C4-2B (cell line): ENCODE results near the gene SLC16A13.
A peak's percentile ranks its signal among the peaks of the same experiment; 100 is the strongest.

Experiments used
- H3K27ac ChIP-seq: fragments of 450-650 bp; 2 replicates; pipeline ENCODE4 v1.5.1; 2017
- ZFX ChIP-seq: fragments of 450-650 bp; IDR thresholded peaks from 2 replicates; pipeline ENCODE4 v1.6.1; 2017
- TF ChIP-seq, protein P1 (sequence below): fragments of 450-650 bp; conservative IDR thresholded peaks from 2 replicates; pipeline ENCODE4 v1.5.1; 2017; ENCODE audit warnings: mild to moderate bottlenecking

Gene SLC16A13

DNA sequence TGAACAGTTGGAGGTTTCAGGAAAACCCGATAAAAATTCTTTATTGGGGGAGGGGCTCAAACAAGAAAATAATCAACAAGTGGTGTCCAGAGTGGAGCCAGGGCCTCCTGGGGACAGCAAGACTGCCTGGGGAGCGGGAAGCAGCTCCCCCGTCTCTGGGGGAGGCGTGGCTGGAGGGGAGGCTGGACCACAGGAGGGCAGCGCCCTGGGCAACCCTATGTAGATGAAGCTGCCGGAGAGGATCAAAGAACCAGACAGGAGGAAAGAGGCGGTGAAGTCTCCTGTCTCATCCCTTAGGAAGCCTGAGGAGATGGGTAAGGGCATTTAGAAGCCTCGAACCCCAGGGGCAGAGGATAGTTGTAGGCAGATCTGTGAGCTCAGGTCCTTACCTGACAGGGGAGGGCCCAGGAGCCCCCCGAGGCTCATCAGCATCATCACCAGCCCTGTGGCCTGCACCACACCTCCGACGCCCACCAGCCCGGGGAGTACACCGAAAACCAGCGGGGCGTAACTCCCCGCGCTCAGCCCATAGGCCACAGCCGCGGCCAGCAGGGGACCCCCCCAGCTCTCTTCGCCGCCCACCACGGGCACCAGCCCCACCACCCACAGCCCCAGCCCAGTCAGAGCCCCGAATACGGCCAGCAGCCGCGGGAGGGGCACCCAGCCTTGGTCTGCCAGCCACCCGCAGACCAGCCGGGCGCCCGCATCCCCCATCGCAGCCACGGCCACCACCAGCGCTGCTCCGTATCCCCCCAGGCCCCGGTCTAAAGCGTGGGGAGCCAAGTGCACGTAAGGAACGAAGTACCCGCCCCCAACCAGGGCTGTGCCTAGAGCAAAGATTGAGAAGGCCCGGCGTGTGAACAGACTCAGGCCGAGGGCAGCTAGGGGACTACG, 6.0 kb downstream of the SLC16A13 start:
- no peak overlapping the region for H3K27ac ChIP-seq
- TF ChIP-seq, protein P1, sequence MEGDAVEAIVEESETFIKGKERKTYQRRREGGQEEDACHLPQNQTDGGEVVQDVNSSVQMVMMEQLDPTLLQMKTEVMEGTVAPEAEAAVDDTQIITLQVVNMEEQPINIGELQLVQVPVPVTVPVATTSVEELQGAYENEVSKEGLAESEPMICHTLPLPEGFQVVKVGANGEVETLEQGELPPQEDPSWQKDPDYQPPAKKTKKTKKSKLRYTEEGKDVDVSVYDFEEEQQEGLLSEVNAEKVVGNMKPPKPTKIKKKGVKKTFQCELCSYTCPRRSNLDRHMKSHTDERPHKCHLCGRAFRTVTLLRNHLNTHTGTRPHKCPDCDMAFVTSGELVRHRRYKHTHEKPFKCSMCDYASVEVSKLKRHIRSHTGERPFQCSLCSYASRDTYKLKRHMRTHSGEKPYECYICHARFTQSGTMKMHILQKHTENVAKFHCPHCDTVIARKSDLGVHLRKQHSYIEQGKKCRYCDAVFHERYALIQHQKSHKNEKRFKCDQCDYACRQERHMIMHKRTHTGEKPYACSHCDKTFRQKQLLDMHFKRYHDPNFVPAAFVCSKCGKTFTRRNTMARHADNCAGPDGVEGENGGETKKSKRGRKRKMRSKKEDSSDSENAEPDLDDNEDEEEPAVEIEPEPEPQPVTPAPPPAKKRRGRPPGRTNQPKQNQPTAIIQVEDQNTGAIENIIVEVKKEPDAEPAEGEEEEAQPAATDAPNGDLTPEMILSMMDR: no peak
- no peak for TF ChIP-seq ZFX

DNA sequence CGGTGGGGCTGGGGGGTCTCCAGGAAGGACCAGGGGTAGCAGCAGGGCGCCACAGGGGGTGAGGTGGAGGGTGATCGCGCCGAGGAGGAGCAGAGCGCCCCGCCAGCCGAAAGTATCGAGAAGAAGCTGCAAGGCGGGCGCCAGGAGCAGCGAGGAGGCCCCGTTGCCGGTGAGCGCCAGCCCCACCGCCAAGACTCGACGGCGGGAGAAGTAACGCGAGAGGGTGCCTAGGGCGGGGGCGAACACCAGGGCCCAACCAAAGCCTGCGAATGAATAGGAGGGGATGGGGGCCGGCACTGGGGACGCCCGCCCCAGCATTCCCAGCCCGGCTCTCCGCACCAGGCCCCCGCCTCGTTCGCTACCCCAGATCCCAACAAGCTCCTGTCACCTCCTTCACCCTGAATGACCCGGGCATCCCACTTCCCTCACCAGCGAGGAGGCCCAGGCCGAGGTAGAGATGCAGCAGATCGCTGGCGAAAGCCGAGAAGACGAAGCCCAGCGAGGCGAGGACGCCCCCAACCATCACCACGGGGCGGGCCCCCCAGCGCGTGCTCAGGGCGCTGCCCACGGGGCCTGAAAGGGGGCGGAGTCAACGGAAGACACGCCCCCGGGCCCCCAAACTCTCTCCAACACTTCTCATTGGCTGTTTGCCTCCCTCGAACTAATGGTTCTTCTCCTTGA, 6.8 kb downstream of the SLC16A13 start:
- TF ChIP-seq, protein P1: no peak
- no peak for TF ChIP-seq ZFX
- H3K27ac ChIP-seq: no peak overlapping the region

DNA sequence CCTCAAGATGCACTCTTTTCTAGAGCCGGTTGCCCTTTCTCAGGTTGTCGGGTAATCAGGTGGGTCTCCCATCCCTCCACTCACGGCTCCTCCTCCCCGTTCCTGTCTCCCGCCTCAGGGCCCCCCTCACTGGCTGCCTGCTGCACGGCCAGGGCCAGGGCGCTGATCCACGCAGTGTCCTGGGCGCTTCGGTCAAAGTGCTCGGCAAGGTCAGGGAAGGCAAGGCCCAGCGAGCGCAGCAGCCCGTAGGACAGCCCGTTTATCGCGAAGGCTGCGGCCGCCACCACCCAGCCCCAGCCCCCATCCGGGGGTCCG, 7.3 kb downstream of the SLC16A13 start:
- TF ChIP-seq, protein P1: no peak
- TF ChIP-seq ZFX: no peak
- no peak overlapping the region for H3K27ac ChIP-seq

DNA sequence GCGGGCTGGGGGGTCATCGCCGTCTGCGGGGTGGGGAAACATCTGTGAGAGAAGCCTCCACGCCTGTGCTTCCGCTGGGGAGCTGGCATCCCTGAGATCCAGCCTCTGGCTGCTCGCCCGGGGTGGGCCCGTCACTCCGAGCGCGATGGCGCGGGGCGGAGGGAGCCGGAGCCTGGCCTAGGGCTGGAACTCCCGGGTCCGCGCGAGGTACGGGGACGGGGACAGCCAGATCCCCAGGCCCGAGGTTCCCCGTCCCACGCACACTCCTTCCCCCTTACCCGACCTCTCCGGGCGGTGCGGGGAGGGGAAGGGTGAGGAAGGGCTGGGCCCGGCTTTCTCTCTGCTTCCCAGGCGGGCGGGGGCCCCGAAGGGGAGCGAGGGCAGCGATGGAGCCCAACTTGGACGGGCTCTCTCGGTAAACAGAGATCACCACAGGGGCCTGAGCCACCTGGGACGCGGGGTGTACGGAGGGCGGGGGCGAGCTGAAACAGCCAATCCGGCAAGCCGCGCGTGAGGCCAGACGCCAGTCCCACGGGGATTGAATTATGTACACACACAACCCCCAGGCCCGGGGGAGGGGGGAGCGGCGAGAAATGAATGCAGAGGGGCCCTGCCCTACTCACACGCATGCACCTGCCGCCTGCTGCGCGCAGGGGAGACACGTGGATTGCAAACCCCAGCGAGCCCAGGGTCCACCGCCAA, 7.8 kb downstream of the SLC16A13 start, which contains the start of gene SLC16A11:
SLC16A11 (minus strand) TSS at position 596 of the 702 bp plus-strand sequence; CDS start at position 17, 579 bp downstream.
- no peak for TF ChIP-seq ZFX
- TF ChIP-seq, protein P1: no peak
- H3K27ac ChIP-seq: no peak within 1 kb of the TSS

DNA sequence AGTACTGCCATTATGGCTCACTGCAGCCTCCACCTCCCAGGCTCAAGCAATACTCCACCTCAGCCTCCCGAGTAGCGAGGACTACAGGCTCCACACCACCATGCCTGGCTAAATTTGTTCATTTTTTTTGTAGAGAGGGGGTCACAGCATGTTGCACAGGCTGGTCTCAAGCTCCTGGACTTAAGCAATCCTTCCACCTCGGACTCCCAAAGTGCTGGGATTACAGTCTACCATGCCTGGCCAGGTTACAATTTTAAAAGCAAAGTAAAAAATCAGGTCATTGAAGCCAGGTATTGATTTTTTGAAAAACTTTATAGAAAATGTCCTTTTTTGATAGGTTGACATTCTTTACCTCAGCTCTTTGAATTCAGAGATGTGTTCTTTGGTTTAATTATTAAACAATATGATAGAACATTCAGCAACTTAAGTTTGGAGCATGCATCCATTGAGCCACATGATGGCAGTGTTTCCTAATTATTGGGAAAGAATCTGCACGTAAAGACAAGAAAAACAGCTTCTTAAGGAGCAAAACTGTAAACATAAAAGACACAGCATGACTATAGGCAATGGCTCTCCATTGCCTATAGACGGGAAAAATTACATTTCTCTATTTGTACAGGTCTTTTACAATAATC, 9.8 kb downstream of the SLC16A13 start:
- peak overlapping the region; percentile 70 for H3K27ac ChIP-seq
- TF ChIP-seq, protein P1: peak; percentile 86
- TF ChIP-seq ZFX: no peak

DNA sequence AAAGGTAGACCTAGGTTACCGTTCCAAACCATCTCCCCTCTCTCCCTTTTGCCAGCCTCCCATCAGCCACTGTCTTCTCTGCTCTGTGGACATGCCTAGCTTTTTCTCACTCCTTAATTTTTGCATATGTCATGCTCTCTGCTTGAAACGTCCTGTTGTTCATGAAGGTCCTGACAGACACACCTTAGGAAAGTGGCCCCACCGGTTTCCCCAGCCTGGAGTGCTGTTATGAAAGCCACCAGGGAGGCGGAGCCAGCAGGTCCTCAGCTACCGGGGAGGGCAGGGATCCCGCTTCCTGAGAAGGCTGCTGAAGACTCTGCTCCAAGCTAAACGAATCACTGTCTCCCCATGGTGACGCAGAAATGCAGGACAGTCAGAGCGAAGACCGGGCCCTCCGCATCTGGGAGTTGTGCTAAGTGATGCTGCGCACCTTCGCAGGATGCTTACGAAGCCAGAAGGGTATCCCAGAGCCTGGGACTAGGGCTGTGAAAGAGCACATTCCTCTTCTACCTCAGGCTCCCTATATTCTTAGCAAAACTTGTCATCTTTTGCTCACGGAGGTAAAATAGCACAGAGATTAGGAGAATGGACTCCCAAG, 10.4 kb downstream of the SLC16A13 start:
- H3K27ac ChIP-seq: peak overlapping the region; percentile 70
- no peak for TF ChIP-seq ZFX
- TF ChIP-seq, protein P1: peak; percentile 55

DNA sequence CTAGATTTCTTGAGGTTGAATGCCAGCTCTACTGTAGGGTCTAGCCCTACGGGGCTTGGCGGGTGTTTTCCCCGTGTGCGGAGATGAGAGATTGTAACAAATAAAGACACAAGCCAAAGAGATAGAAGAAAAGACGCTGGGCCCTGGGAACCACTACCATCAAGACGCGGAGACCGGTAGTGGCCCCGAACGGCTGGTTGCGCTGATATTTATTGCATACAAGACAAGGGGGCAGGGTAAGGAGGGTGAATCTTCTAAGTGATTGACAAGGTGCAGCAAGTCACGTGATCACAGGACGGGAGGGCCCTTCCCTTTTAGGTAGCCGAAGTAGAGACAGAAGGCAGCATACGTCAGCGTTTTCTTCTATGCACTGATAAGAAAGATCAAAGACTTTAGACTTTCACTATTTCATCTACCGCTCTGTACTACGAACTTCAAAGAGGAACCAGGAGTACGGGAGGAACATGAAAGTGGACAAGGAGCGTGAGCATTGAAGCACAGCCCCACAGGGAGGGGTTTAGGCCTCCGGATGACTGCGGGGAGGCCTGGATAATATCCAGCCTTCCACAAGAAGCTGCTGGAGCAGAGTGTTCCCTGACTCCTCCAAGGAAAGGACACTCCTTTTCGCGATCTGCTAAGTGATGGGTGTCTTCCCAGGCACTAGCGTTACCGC, 11.0 kb downstream of the SLC16A13 start:
- peak overlapping the region; percentile 70 for H3K27ac ChIP-seq
